Activated naive CD4-positive, alpha-beta T cell treated with anti-CD3 and anti-CD28 coated beads, Interleukin-2, amount 50 U/mL, for 72 hours (primary cell): Measurements from ENCODE around the gene NUP58. TPM values are rescaled to one million over a fixed set of nuclear protein-coding genes. Genes with fewer than 3 reads are reported as not detected.
"Not testable (repeated sequence)": the region's sequence is repeated elsewhere in the genome, so short reads cannot be mapped to it uniquely, and the experiment has no call there.

Experiments used
- ATAC-seq, 2 donors: fragments of 150-1000 bp; cut with Tn5 transposase; 2 replicates each; pipeline ENCODE4 v1.10.0; 2021; ENCODE audit warnings: mild to moderate bottlenecking in 2 of 2, moderate library complexity in 2 of 2
- DNase-seq, 2 donors: peaks; one replicate each; pipeline ENCODE4 v3.0.0; 2021 to 2022; ENCODE audit warnings: low spot score in 2 of 2
- H3K27ac Mint-ChIP-seq, 2 donors: one replicate each; pipeline ENCODE4 v1.8.0; 2022; ENCODE audit warnings: mild to moderate bottlenecking in 2 of 2, mixed read lengths in 2 of 2
- H3K36me3 Mint-ChIP-seq, 2 donors: one replicate each; pipeline ENCODE4 v1.8.0; 2022; ENCODE audit warnings: mixed read lengths in 2 of 2
- H3K9me3 Mint-ChIP-seq, 2 donors: one replicate each; pipeline ENCODE4 v1.8.0; 2022; ENCODE audit warnings: mixed read lengths in 2 of 2
- total RNA-seq, 2 donors: library from RNA; stranded (reverse); gene quantifications; one replicate each; pipeline ENCODE4 v1.2.3, GENCODE V29; 2022

NUP58 gene
- total RNA-seq, 2 donors from 2014 or later: 98.7 to 138 TPM

GRCh38 chr13:25353344-25353743 lies 51.9 kb downstream of the NUP58 start:
- no peak overlapping the region for H3K27ac Mint-ChIP-seq
- ATAC-seq (no peak), DNase-seq (no peak)
- H3K9me3 Mint-ChIP-seq: peaks cover 4% of the 10 kb centered on the region in 2 donors
- no peaks in the 10 kb centered on the region for H3K36me3 Mint-ChIP-seq

DNA sequence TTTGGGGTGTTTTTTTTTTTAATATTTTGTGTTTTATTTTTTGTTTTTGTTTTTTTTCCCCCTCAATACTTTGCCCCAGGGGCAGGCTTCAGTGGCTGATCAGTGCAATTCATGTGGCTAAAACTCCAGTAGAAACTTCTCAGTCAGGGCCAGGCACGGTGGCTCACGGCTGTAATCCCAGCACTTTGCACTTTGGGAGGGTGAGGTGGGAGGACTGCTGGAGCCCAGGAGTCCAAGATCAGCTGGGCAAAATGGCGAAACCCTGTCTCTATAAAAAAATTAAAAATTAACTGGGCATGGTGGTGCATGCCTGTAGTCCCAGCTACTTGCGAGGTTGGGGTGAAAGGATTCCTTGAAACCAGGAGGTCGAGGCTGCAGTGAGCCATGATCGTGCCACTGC lies 53.0 kb downstream of the NUP58 start:
- DNase-seq (no peak), ATAC-seq (no peak)
- no peaks in the 10 kb centered on the region for H3K36me3 Mint-ChIP-seq
- H3K27ac Mint-ChIP-seq: no peak overlapping the region
- peaks cover 4% of the 10 kb centered on the region in 2 donors for H3K9me3 Mint-ChIP-seq

DNA sequence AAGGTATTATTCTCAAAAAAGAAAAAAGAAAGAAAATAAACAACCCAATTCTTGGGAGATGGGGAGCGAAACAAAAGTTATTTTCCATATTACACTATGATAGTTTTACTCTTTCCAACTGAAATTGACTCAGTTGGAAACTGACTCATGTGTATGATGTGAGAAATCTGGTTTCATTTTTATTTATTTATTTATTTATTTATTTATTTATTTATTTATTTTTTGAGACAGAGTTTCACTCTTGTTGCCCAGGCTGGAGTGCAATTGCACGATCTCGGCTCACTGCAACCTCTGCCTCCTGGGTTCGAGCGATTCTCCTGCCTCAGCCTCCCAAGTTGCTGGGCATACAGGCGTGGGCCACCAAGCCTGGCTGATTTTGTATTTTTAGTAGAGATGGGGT lies 59.0 kb downstream of the NUP58 start:
- not testable (repeated sequence) for H3K36me3 Mint-ChIP-seq, ATAC-seq, H3K9me3 Mint-ChIP-seq, H3K27ac Mint-ChIP-seq, DNase-seq

GRCh38 chr13:25365720-25366235 lies 64.4 kb downstream of the NUP58 start:
- Mint-ChIP-seq H3K36me3 (no peaks in the 10 kb centered on the region), H3K9me3 (no peaks in the 10 kb centered on the region), H3K27ac (no peak overlapping the region)
- ATAC-seq: no peak
- no peak for DNase-seq

- DNase-seq (no peak), ATAC-seq (no peak)
- Mint-ChIP-seq H3K36me3 (peaks cover 0 to 6% of the 10 kb centered on the region in 2 donors), H3K9me3 (no peaks in the 10 kb centered on the region), H3K27ac (no peak overlapping the region)
These were observed 69.9 kb downstream of the NUP58 start for GRCh38 chr13:25371158-25371874.

GRCh38 chr13:25371875-25372283 lies 70.5 kb downstream of the NUP58 start, which contains the start of gene ATP8A2:
TSS of gene ATP8A2 (plus strand) at chr13:25371974. CDS start at chr13:25372213, 239 bp downstream.
- H3K9me3 Mint-ChIP-seq: no peaks in the 10 kb centered on the region
- no peak within 1 kb of the TSS for H3K27ac Mint-ChIP-seq
- ATAC-seq (peak in 1 of 2 donors; percentile 47), DNase-seq (no peak)
- H3K36me3 Mint-ChIP-seq: peaks cover 0 to 6% of the 10 kb centered on the region in 2 donors

- Mint-ChIP-seq H3K27ac (no peak overlapping the region), H3K9me3 (no peaks in the 10 kb centered on the region), H3K36me3 (peaks cover 0 to 6% of the 10 kb centered on the region in 2 donors)
- ATAC-seq: peak in 1 of 2 donors; percentile 52
- no peak for DNase-seq
These were observed 71.1 kb downstream of the NUP58 start for GRCh38 chr13:25372284-25373081.

DNA sequence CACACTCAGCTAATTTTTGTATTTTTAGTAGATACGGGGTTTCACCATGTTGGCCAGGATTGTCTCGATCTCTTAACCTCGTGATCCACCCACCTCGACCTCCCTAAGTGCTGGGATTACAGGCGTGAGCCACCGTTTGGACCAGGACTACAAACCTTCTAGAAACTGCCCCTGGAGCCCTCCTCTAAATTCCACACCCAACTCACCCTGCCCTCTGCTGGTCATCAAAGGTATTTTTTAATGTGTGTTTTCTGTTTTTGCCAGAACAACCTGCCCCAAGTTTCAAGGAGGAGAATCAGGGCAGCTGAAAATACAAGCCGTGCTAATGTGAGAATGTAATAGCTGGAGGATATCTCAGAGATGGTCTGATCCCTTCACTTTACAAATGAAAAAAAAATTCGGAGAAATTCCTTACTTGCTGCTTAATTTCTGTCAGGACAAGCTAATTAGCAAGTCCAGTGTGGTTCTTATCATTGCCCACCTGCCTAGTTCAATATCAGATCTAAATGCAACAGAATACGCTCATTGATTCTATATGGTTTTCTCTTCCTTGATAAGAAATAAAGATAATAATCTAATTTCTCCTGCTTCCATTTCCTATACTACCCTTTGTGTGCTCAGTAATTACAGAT lies 74.4 kb downstream of the NUP58 start:
- ATAC-seq (peak in 1 of 2 donors; percentile 58), DNase-seq (peak in 1 of 2 donors; percentile 50)
- peaks cover 0 to 6% of the 10 kb centered on the region in 2 donors for H3K36me3 Mint-ChIP-seq
- H3K9me3 Mint-ChIP-seq: no peaks in the 10 kb centered on the region
- H3K27ac Mint-ChIP-seq: no peak overlapping the region

GRCh38 chr13:25377244-25377962 lies 76.0 kb downstream of the NUP58 start:
- ATAC-seq: no peak
- no peak for DNase-seq
- Mint-ChIP-seq H3K36me3 (no peaks in the 10 kb centered on the region), H3K9me3 (no peaks in the 10 kb centered on the region), H3K27ac (no peak overlapping the region)

DNA sequence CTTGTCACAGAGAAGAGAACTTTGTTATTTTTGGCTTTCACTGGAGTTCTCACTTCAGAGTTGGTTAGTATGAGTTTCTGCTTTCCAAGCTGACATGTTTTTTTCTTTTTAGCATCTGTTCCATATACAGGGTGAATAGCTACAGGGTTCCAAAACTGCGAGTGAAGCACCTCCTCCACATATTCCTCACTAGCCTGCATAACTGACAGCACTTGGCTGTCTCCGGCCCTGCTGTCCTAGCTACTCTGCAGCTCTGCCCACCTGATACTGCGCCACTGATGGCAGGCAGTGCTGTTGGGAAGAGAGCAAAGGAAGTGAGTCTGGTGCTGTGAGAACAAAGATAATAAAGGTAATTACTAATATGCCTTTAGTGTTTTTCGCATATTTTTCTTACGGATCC lies 77.1 kb downstream of the NUP58 start:
- no peaks in the 10 kb centered on the region for H3K9me3 Mint-ChIP-seq
- ATAC-seq (no peak), DNase-seq (no peak)
- no peaks in the 10 kb centered on the region for H3K36me3 Mint-ChIP-seq
- no peak overlapping the region for H3K27ac Mint-ChIP-seq

DNA sequence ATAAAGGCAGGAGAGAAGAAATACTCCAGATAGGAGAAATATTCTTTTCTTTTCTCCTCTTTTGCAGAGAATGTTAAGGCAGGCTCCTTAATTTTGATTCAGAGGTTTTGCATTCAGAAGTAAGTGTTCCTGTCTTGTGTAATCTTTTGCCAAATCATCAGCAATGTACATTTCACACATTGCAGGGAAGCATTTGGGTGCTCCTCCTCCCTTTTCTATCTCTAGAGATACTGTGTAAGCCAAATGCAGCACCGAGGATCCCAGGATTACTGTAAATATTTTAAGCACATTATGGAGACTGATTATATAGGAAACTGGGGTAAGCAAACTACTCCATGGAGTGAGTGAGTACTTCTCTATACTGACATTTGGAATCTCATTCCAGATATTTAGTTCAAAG lies 77.6 kb downstream of the NUP58 start:
- H3K36me3 Mint-ChIP-seq: no peaks in the 10 kb centered on the region
- no peaks in the 10 kb centered on the region for H3K9me3 Mint-ChIP-seq
- no peak for ATAC-seq
- no peak overlapping the region for H3K27ac Mint-ChIP-seq
- no peak for DNase-seq

DNA sequence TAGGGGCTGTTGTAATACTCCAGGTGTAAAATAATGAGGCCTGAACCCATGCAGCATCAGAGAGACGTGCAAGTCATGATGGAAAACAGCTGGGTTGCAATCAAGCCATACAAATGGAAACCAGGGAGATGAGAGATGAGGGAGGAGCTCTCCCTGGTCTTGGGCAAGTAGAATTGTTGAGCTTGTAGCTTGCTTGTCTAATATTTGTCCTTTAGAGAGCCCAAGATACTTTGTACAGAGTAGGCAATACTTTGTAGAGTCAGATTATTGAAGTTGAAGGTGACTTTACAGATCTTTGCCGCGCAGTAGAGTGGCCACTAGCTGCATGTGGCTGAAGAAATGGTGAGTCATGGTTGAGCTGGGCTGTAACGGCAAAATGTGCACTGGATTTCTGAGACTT lies 78.7 kb downstream of the NUP58 start:
- ATAC-seq: no peak
- no peak for DNase-seq
- Mint-ChIP-seq H3K36me3 (no peaks in the 10 kb centered on the region), H3K9me3 (no peaks in the 10 kb centered on the region), H3K27ac (no peak overlapping the region)

DNA sequence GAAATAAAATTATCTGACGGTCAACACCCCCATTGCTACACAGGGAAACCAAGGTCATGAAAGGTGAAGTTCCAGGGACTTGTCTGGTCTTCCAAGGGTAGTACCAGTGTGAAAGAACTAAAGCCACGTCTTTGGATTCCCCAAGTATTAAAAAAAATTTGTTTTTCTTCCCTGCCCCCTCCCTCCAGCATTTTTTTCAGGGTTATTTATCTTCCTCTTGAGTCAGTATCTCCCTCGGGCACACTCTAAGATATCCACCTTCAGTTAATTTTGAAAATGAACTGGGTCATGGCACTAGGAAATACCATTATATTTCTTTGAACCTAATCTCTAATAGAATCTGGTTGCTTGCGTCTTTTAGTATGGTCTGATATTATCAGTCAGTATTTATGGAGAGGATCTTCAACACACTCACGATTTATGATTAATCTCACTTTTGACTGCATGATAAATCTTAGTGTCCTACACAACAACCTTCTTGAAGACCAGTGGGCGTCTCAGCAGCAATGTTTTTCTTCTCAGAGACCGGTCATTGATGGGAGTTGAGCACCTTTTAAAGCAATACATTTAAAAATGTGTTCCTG lies 79.4 kb downstream of the NUP58 start:
- DNase-seq: no peak
- H3K27ac Mint-ChIP-seq: no peak overlapping the region
- no peaks in the 10 kb centered on the region for H3K9me3 Mint-ChIP-seq
- ATAC-seq: no peak
- no peaks in the 10 kb centered on the region for H3K36me3 Mint-ChIP-seq

- H3K27ac Mint-ChIP-seq: no peak overlapping the region
- ATAC-seq (no peak), DNase-seq (no peak)
- H3K36me3 Mint-ChIP-seq: no peaks in the 10 kb centered on the region
- H3K9me3 Mint-ChIP-seq: no peaks in the 10 kb centered on the region
These were observed 83.5 kb downstream of the NUP58 start for GRCh38 chr13:25384758-25385410.

- Mint-ChIP-seq H3K9me3 (peaks cover 0 to 4% of the 10 kb centered on the region in 2 donors), H3K27ac (no peak overlapping the region), H3K36me3 (no peaks in the 10 kb centered on the region)
- DNase-seq (no peak), ATAC-seq (no peak)
These were observed 90.5 kb downstream of the NUP58 start for GRCh38 chr13:25391932-25392331.
